Neural crest cell (in vitro differentiated cells): ENCODE results near the gene MYO9A. TPM values are rescaled to one million over a fixed set of nuclear protein-coding genes. Genes with fewer than 3 reads are reported as not detected.

Experiments
- DNase-seq: peaks from one replicate; pipeline ENCODE4 v3.0.0; 2021; ENCODE audit warnings: low read depth, mixed read lengths, low spot score
- H3K27ac Mint-ChIP-seq: one replicate; pipeline ENCODE4 v1.8.0; 2021; ENCODE audit warnings: mild to moderate bottlenecking, mixed read lengths; ENCODE audit not compliant: unreplicated experiment
- H3K27me3 Mint-ChIP-seq: 2 replicates; pipeline ENCODE4 v1.8.0; 2021; ENCODE audit warnings: low read depth, mild to moderate bottlenecking, mixed read lengths
- H3K36me3 Mint-ChIP-seq: 2 replicates; pipeline ENCODE4 v1.8.0; 2021; ENCODE audit warnings: low read depth, mild to moderate bottlenecking, mixed read lengths
- H3K4me1 Mint-ChIP-seq: 2 replicates; pipeline ENCODE4 v1.8.0; 2021; ENCODE audit warnings: mixed read lengths
- H3K4me3 Mint-ChIP-seq: one replicate; pipeline ENCODE4 v1.8.0; 2021; ENCODE audit warnings: mild to moderate bottlenecking, mixed read lengths
- H3K9me3 Mint-ChIP-seq: 2 replicates; pipeline ENCODE4 v1.8.0; 2021; ENCODE audit warnings: mixed read lengths
- total RNA-seq: library from RNA; stranded (reverse); gene quantifications from 2 replicates; pipeline ENCODE4 v1.2.1, GENCODE V29; 2021
- TF ChIP-seq, protein P1 (sequence below): fragments of 200-600 bp; sonication (generic); conservative IDR thresholded peaks from 2 replicates; pipeline ENCODE4 v1.5.0; 2021; ENCODE audit warnings: antibody characterized with exemption, mild to moderate bottlenecking

The MYO9A gene
- total RNA-seq, 1 donor from 2014 or later: 31.3 TPM

- DNase-seq: no peak
- TF ChIP-seq, protein P1, sequence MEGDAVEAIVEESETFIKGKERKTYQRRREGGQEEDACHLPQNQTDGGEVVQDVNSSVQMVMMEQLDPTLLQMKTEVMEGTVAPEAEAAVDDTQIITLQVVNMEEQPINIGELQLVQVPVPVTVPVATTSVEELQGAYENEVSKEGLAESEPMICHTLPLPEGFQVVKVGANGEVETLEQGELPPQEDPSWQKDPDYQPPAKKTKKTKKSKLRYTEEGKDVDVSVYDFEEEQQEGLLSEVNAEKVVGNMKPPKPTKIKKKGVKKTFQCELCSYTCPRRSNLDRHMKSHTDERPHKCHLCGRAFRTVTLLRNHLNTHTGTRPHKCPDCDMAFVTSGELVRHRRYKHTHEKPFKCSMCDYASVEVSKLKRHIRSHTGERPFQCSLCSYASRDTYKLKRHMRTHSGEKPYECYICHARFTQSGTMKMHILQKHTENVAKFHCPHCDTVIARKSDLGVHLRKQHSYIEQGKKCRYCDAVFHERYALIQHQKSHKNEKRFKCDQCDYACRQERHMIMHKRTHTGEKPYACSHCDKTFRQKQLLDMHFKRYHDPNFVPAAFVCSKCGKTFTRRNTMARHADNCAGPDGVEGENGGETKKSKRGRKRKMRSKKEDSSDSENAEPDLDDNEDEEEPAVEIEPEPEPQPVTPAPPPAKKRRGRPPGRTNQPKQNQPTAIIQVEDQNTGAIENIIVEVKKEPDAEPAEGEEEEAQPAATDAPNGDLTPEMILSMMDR: no peak
- Mint-ChIP-seq H3K36me3 (no peaks in the 10 kb centered on the region), H3K27me3 (no peaks in the 10 kb centered on the region), H3K4me1 (peaks cover 21% of the 10 kb centered on the region), H3K27ac (no peak overlapping the region), H3K4me3 (no peak overlapping the region), H3K9me3 (no peaks in the 10 kb centered on the region)
These were observed 306.8 kb downstream of the MYO9A start for GRCh38 chr15:71811036-71811736.

GRCh38 chr15:71810256-71811035 lies 307.5 kb downstream of the MYO9A start, which contains the start of gene NR2E3:
Gene NR2E3, plus strand, starts transcription at chr15:71810554. Its CDS starts 190 bp downstream, at chr15:71810744.
- no peaks in the 10 kb centered on the region for H3K36me3 Mint-ChIP-seq
- no peaks in the 10 kb centered on the region for H3K27me3 Mint-ChIP-seq

GRCh38 chr15:71809346-71809745 lies 308.6 kb downstream of the MYO9A start:
- Mint-ChIP-seq H3K27ac (no peak overlapping the region), H3K9me3 (no peaks in the 10 kb centered on the region), H3K4me1 (peaks cover 33% of the 10 kb centered on the region), H3K36me3 (no peaks in the 10 kb centered on the region), H3K27me3 (no peaks in the 10 kb centered on the region), H3K4me3 (no peak overlapping the region)
- TF ChIP-seq, protein P1: no peak
- no peak for DNase-seq

More at GRCh38 chr15:71810256-71811035, 307.5 kb downstream of the MYO9A start, which contains the start of gene NR2E3:
- Mint-ChIP-seq H3K27ac (peak within 1 kb of the TSS; percentile 19), H3K4me1 (peaks cover 24% of the 10 kb centered on the region), H3K9me3 (no peaks in the 10 kb centered on the region), H3K4me3 (no peak within 1 kb of the TSS)
- DNase-seq: no peak
- TF ChIP-seq, protein P1: no peak

DNA sequence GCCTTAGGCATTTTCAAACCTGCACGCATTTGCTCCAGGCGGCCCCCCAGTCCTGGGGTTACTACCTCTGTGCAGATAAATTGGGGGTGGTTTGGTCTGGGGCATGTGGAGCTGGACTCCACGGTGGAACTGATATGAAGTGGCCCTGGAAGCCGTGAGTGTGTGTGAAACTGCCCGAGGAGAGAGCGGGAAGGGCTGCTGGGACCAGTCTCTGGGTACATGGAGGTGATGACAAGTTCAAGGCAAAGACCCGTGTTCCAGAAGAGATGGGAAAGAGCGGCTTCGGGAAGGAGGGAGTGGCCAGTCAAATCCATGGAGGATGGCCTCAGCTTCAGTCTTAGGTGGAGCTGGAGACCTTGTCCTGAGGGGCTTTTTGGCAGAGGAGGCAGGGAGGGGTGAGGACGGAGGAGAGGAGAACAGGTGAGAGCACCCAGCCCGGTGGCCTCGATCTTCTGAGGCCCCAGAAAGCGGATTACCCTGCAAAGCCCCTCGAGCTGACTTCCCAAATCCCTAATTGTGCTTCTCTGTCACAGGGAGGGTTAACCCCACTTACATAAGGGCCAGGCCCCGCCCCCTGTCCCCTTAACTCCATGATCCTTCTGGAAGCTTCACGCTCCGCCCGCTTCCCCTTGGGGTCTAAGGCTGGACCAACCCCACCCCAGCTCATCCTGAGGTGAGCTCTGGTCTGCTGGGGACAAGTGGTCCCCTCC lies 309.5 kb downstream of the MYO9A start:
- TF ChIP-seq, protein P1: no peak
- H3K36me3 Mint-ChIP-seq: no peaks in the 10 kb centered on the region
- no peaks in the 10 kb centered on the region for H3K27me3 Mint-ChIP-seq
- H3K4me3 Mint-ChIP-seq: no peak overlapping the region
- peak overlapping the region; percentile 71 for H3K27ac Mint-ChIP-seq
- no peaks in the 10 kb centered on the region for H3K9me3 Mint-ChIP-seq
- no peak for DNase-seq
- H3K4me1 Mint-ChIP-seq: peaks cover 33% of the 10 kb centered on the region

GRCh38 chr15:71807691-71808091 lies 310.3 kb downstream of the MYO9A start:
- TF ChIP-seq, protein P1: no peak
- Mint-ChIP-seq H3K9me3 (no peaks in the 10 kb centered on the region), H3K4me3 (no peak overlapping the region), H3K4me1 (peaks cover 33% of the 10 kb centered on the region), H3K27me3 (no peaks in the 10 kb centered on the region), H3K36me3 (no peaks in the 10 kb centered on the region), H3K27ac (no peak overlapping the region)
- DNase-seq: no peak
